Measurements from ENCODE around the gene H1-8. TPM values are rescaled to one million over a fixed set of nuclear protein-coding genes. Genes with fewer than 3 reads are reported as not detected.

H1-8 gene
- total RNA-seq, 2 donors from 2014 or later: not detected

- H3K36me3 ChIP-seq: peaks cover 18% of the 10 kb centered on the region
- peak overlapping the region in 1 of 2 donors; percentile 37 for H3K27ac ChIP-seq
- H3K4me1 ChIP-seq: peaks cover 0 to 76% of the 10 kb centered on the region in 2 donors
- DNase-seq (ENCODE audit: low spot score): no peak
- no peak overlapping the region for H3K4me3 ChIP-seq
- no peaks in the 10 kb centered on the region for H3K9me3 ChIP-seq
- TF ChIP-seq CTCF (IDR thresholded peaks at IDR 0.05): no peak
- H3K27me3 ChIP-seq: no peaks in the 10 kb centered on the region
Observed at GRCh38 chr3:129590215-129590614, 47.2 kb downstream of the H1-8 start.

- DNase-seq (ENCODE audit: low spot score): no peak
- no peaks in the 10 kb centered on the region for H3K27me3 ChIP-seq
Observed at GRCh38 chr3:129591932-129592331, 49.0 kb downstream of the H1-8 start.

GRCh38 chr3:129592381-129593131 is 49.6 kb downstream of the H1-8 start:
- peak overlapping the region in 1 of 2 donors; percentile 28 for H3K4me3 ChIP-seq
- peaks cover 0 to 88% of the 10 kb centered on the region in 2 donors for H3K4me1 ChIP-seq
- no peaks in the 10 kb centered on the region for H3K27me3 ChIP-seq
- H3K36me3 ChIP-seq: peaks cover 4% of the 10 kb centered on the region
- peak overlapping the region; percentile 87 to 90 for H3K27ac ChIP-seq
- TF ChIP-seq CTCF (IDR thresholded peaks at IDR 0.05): no peak
- no peaks in the 10 kb centered on the region for H3K9me3 ChIP-seq
- peak; percentile 83 for DNase-seq (ENCODE audit: low spot score)

More at GRCh38 chr3:129591932-129592331, 49.0 kb downstream of the H1-8 start:
- TF ChIP-seq CTCF (IDR thresholded peaks at IDR 0.05): no peak
- Histone ChIP-seq H3K9me3 (no peaks in the 10 kb centered on the region), H3K4me3 (no peak overlapping the region), H3K27ac (peak overlapping the region; percentile 87 to 90), H3K4me1 (peaks cover 0 to 88% of the 10 kb centered on the region in 2 donors), H3K36me3 (peaks cover 4% of the 10 kb centered on the region)

- H3K27me3 ChIP-seq: no peaks in the 10 kb centered on the region
- H3K9me3 ChIP-seq: no peaks in the 10 kb centered on the region
- H3K4me1 ChIP-seq: peaks cover 0 to 88% of the 10 kb centered on the region in 2 donors
- H3K27ac ChIP-seq: peak overlapping the region; percentile 87 to 90
- peaks cover 4% of the 10 kb centered on the region for H3K36me3 ChIP-seq
- no peak for DNase-seq (ENCODE audit: low spot score)
- peak overlapping the region in 1 of 2 donors; percentile 28 for H3K4me3 ChIP-seq
- TF ChIP-seq CTCF (IDR thresholded peaks at IDR 0.05): no peak
Observed at GRCh38 chr3:129593230-129593594, 50.2 kb downstream of the H1-8 start.

GRCh38 chr3:129593595-129594339 is 50.8 kb downstream of the H1-8 start:
- peak; percentile 71 for DNase-seq (ENCODE audit: low spot score)
- H3K27ac ChIP-seq: peak overlapping the region; percentile 87 to 90
- peaks cover 0 to 92% of the 10 kb centered on the region in 2 donors for H3K4me1 ChIP-seq
- H3K4me3 ChIP-seq: no peak overlapping the region
- no peak for TF ChIP-seq CTCF (IDR thresholded peaks at IDR 0.05)
- H3K36me3 ChIP-seq: no peaks in the 10 kb centered on the region
- H3K9me3 ChIP-seq: no peaks in the 10 kb centered on the region
- H3K27me3 ChIP-seq: no peaks in the 10 kb centered on the region
